HFFc6 (cell line): ENCODE data around the gene ZNF385A. TPM values are rescaled to one million over a fixed set of nuclear protein-coding genes. Genes with fewer than 3 reads are reported as not detected.
A peak's percentile ranks its signal among the peaks of the same experiment; 100 is the strongest.

Experiments
- DNase-seq: peaks from one replicate; pipeline ENCODE4 v3.0.0-alpha.2; 2018
- H3K27ac Mint-ChIP-seq: 2 replicates; pipeline ENCODE4 v1.8.0; 2020; ENCODE audit warnings: mild to moderate bottlenecking, mixed read lengths
- H3K27me3 Mint-ChIP-seq: 2 replicates; pipeline ENCODE4 v1.8.0; 2021; ENCODE audit warnings: mild to moderate bottlenecking, moderate library complexity, mixed read lengths; ENCODE audit not compliant: insufficient read depth
- H3K36me3 Mint-ChIP-seq: 2 replicates; pipeline ENCODE4 v1.8.0; 2021; ENCODE audit warnings: low read depth, mixed read lengths
- H3K4me1 Mint-ChIP-seq: 2 replicates; pipeline ENCODE4 v1.8.0; 2020; ENCODE audit warnings: low read depth, mixed read lengths
- H3K4me3 Mint-ChIP-seq: 2 replicates; pipeline ENCODE4 v1.8.0; 2020; ENCODE audit warnings: mild to moderate bottlenecking, moderate library complexity, mixed read lengths
- H3K9me3 Mint-ChIP-seq: 2 replicates; pipeline ENCODE4 v1.8.0; 2020; ENCODE audit warnings: mild to moderate bottlenecking, mixed read lengths
- CTCF ChIP-seq: fragments of 200-600 bp; sonication (generic); IDR thresholded peaks from 2 replicates; pipeline ENCODE4 v1.5.0; 2021; ENCODE audit warnings: antibody characterized with exemption, mild to moderate bottlenecking
- total RNA-seq, 6 experiments: library from RNA; stranded (reverse); fragmentation: NEBNext Ultra II Directional; extraction: Animal tissue kit (Norgen Biotek cat#: 25700); gene quantifications; 2 replicates in 1 of 6; 3 replicates in 5 of 6; pipeline ENCODE4 v1.2.3, GENCODE V29; 2021

ZNF385A gene
- total RNA-seq, 6 experiments from 2014 or later, result 4.0 to 7.4 (median 6.1) TPM

- Mint-ChIP-seq H3K27me3 (peaks cover 2% of the 10 kb centered on the region), H3K9me3 (no peaks in the 10 kb centered on the region), H3K4me3 (peak overlapping the region; percentile 98), H3K4me1 (peaks cover 83% of the 10 kb centered on the region), H3K27ac (peak overlapping the region; percentile 90), H3K36me3 (peaks cover 12% of the 10 kb centered on the region)
- TF ChIP-seq CTCF, result no peak
- no peak for DNase-seq
Observed at GRCh38 chr12:54418441-54419087, 34.0 kb upstream of the ZNF385A start.

- peak overlapping the region; percentile 90 for H3K27ac Mint-ChIP-seq
- peaks cover 83% of the 10 kb centered on the region for H3K4me1 Mint-ChIP-seq
- peaks cover 2% of the 10 kb centered on the region for H3K27me3 Mint-ChIP-seq
- no peak for DNase-seq
- H3K36me3 Mint-ChIP-seq, result peaks cover 12% of the 10 kb centered on the region
- no peaks in the 10 kb centered on the region for H3K9me3 Mint-ChIP-seq
- TF ChIP-seq CTCF, result no peak
- H3K4me3 Mint-ChIP-seq, result peak overlapping the region; percentile 98
Observed at GRCh38 chr12:54417712-54418440, 33.3 kb upstream of the ZNF385A start.

- DNase-seq, result no peak
- Mint-ChIP-seq H3K4me3 (peak overlapping the region; percentile 98), H3K27me3 (peaks cover 2% of the 10 kb centered on the region), H3K4me1 (peaks cover 83% of the 10 kb centered on the region), H3K27ac (peak overlapping the region; percentile 90), H3K9me3 (no peaks in the 10 kb centered on the region), H3K36me3 (peaks cover 12% of the 10 kb centered on the region)
- no peak for TF ChIP-seq CTCF
Observed at GRCh38 chr12:54416687-54417603, 32.4 kb upstream of the ZNF385A start.

GRCh38 chr12:54415221-54415929 is 30.8 kb upstream of the ZNF385A start:
- Mint-ChIP-seq H3K27me3 (peaks cover 2% of the 10 kb centered on the region), H3K4me3 (peak overlapping the region; percentile 98), H3K36me3 (peaks cover 18% of the 10 kb centered on the region), H3K9me3 (no peaks in the 10 kb centered on the region), H3K4me1 (peaks cover 79% of the 10 kb centered on the region), H3K27ac (peak overlapping the region; percentile 34)
- peak; percentile 29; the same call in 1 of the 2 replicates for TF ChIP-seq CTCF
- peak; percentile 31 for DNase-seq
